T-helper 22 cell (primary cell): ENCODE data around the gene MYCBPAP.

Experiments
- DNase-seq: peaks from one replicate; pipeline ENCODE4 v3.0.0-alpha.2; 2020; ENCODE audit warnings: low read depth

The MYCBPAP gene

DNA sequence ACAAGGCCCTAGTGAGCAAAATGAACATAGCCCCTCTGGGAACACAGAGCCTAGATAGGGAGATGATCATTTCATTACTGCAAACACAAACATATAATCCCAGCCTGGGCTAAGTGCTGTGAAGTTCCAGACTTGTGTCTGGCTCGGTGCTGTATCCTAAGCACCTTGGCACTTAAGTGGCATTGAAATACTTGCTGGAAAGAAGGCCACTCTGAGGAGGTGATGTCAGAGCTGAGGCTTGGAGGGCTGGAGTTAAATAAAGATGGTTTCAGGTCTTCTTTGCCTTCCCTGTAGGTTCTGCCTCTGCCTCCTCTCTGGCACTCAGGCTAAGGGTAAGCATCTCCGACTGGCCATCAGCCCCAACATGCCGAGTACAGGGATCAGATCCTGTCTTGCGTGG is 49.9 kb downstream of the MYCBPAP start:
- DNase-seq = no peak

DNA sequence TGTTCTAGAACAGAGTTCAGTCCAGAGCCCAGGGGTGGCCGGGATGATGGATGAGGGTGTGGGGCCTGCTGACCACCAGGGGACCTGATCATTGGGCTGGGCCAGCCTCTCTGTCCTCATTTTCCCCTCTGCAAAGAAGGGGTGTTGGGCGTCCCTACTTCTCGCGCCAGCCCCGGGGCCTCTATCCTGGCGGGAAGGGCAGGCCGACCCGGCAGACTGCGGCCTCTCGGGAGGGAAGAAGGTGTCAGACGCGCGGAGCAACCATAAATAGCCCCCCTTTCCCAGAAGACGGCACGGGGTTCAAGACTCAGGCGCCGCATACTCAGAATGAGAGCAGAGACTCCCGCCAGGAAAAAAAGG is 50.3 kb downstream of the MYCBPAP start:
- DNase-seq = no peak

DNA sequence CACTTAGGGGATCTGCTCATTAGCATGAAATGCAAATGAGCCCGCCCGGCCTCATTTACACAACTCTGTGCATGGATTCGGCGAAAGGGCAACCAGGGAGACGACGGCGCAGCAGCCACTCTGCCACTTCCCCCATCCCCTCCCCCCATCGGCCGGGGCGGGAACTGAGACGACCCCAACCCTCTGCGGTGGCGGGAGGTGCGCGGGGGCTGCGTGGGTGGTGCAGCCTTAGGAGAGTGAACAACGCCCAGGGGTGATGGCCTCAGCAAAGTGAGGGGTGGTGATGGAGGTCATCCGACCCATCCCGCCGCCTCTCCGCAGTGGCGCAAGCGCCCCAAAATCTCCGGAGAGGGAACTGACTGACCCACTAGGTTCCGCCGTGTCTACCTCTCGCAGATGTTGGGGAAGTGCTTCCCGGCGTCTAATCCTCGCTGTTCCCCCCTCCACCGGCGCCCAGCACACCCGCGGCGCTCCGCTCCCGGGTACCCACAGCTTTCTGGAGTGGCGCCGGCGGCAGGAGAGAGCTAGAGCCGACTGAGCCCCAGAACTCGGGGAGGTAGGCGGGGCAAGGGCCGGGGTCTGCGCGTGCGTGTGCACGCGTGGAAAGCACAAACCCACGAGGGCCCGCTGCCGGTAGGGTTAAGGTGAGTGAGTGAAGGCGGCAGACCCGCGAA is 50.8 kb downstream of the MYCBPAP start:
- DNase-seq = no peak

DNA sequence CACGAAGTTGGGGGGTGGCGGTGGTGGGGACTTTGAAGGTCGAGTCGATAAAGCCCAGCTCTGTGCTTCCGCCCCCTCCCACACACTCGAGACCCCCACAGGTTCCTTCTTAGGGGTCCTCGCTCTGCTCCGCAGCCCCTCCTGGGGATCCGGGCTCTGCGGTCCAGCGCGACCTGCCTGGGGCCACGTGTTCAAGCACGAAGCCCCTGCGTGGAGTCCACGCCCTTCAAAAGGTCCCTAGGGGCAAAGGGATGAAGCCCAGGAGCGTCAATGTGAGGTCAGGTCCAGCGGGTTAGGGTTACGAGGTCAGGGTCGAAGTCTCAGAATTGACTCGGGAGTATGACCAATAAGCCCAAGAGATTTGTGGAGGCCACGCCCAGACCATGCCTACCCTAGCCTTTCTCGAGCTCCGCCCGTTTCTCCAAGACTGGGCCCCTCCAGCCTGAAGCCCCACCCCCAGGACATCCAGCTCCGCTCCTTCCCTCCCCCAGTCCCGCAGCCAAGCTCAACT is 51.5 kb downstream of the MYCBPAP start:
- no peak for DNase-seq

DNA sequence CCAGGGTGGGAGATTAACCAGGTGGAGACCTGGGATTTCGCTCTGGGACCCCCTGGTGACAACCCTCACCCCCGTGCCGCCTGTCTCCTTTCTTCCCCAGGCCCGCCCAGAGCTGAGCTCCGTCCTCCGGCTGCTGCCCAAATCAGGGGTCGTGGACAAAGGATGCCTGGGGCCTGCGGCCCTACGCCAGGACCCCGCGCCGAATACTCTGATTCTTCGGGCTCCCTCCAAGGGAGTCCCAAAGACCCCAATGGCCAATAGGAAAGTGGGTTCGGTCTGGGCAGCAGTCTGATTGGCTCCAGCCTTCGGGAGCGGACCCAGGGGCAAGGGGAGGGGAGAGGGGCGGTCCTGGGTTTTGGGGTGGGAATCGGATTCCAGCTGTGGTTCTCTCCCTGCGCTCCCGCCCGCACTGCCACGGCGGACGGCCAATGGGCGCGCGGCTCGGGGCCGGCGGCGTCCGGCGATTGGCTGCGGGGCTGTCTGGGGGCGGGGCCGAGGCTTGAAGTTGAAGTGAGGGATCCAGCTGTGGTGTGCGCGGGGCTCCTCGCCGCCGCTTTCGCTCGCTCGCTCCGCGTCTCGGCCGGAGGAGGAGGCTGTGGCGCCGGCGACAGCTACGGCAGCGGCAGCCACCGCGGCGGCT is 52.1 kb downstream of the MYCBPAP start, which contains the start of gene CACNA1G:
TSS of gene CACNA1G (plus strand) at position 531 of the 640 bp plus-strand sequence. CDS start 745 bp downstream, outside the sequence.
- DNase-seq = peak; percentile 73

DNA sequence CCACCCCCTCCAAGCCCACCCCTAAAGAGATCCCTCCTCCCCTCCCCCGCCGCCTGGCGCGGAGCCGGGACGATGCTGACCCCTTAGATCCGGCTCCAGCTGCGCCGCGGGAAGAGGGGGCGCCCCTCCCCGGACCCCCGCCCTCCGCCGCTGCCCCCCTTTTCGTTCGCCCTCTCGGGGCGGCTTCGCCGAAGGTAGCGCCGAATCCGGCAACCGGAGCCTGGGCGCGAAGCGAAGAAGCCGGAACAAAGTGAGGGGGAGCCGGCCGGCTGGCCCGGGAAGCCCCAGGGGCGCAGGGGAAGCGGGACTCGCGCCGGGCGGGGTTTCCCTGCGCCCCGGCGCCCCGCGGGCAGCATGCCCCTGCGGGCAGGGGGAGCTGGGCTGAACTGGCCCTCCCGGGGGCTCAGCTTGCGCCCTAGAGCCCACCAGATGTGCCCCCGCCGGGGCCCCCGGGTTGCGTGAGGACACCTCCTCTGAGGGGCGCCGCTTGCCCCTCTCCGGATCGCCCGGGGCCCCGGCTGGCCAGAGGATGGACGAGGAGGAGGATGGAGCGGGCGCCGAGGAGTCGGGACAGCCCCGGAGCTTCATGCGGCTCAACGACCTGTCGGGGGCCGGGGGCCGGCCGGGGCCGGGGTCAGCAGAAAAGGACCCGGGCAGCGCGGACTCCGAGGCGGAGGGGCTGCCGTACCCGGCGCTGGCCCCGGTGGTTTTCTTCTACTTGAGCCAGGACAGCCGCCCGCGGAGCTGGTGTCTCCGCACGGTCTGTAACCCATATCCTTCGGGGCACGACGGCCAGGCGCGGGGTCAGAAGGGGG is 52.9 kb downstream of the MYCBPAP start:
- no peak for DNase-seq

DNA sequence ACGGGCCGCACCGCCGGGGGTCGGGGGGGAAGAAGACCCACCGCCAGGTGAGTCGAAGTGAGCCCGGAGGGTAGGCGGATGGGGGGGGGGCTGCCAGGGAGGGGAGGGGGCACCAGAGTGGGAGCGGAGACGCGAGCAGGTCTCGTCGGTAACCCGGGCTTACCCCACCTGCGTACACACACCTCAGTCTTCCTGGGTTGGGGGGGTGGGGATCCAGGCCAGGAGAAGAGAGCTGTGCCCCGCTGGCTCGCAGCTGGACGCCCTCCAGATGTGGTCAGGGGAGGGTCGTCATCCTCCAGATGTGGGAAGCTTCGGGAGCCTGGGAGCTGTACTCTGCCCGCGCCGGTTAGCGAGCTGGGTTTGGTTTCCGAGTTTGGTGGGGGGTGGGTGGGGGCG is 53.5 kb downstream of the MYCBPAP start:
- no peak for DNase-seq

DNA sequence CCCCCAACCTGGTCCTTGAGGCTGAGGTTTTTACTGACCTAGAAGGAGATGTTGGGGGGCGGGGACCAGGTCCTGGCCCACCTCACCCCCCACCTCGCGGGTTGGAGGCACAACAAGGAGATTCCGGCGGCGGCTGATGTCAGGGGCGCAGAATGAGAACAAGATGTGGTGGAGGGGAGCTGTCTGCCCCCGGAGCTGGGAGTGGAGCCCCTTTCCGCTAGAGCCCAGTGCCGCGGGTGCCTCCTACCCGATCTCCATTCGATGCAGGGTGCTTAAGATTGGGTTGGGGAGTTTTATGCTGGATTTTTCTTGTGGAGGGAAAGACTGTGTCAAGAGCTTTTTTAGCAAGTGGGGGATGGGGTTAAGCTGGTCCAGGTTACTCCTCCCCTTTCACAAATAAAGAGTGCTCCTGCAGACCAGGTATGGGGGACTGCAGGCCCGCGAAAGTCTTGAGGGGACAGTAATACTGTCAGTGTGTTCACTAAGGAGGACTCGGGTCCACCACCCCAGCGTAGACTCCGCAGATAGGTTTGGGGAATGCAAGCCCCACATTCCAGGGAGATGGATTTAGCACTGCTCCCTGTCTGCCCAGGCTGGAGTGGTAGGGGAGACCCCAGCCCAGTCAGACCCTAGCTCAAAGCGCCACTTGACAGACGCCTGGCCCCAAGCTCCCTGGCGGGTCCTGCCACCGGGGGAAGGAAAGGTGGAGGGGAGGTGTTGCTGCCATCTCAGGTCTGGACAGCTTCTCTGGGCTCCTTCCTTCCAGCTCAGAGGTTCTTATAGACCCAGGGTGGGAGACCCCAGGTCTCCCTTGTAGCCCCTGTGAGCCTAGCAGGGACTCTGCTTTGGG is 54.2 kb downstream of the MYCBPAP start:
- DNase-seq = no peak

DNA sequence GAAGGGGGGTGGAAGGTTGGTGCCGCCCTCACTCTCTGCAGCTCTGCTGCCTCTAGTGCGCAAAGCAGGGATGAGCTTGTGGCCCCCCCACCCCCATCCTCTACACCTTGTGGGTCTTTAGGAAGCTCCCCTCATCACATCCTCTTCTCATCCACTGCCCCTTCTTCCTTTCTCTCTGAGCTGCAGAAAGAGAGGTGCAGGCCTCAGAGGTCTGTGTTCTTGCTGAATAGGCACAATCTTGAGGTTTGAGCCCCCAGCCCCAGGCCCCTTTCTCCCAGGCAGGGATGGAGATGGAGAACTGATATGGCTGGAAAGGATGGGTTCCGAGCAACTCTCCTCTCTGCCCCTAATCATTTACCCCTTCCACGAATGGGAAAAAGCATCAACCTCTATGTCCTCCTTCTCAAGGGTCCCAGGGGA is 54.9 kb downstream of the MYCBPAP start:
- no peak for DNase-seq

DNA sequence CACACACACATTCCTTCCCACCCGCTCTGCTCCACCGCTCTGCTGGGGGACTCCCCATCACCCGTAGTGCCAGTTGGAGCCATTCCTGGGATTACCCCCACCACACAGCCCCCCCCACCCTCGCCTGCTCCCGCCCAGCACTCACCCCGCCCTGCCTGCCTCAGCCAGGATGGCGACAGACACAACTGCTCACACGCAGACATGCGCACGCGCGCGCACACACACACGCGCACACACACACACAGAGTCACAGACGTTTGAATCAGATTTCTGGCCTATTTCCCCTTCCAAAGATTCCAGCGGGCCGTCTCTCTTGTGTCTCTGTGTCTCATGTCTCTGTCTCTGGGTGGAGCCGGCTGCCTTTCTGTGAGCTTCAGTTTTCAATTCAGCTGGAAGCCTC is 56.7 kb downstream of the MYCBPAP start:
- no peak for DNase-seq

DNA sequence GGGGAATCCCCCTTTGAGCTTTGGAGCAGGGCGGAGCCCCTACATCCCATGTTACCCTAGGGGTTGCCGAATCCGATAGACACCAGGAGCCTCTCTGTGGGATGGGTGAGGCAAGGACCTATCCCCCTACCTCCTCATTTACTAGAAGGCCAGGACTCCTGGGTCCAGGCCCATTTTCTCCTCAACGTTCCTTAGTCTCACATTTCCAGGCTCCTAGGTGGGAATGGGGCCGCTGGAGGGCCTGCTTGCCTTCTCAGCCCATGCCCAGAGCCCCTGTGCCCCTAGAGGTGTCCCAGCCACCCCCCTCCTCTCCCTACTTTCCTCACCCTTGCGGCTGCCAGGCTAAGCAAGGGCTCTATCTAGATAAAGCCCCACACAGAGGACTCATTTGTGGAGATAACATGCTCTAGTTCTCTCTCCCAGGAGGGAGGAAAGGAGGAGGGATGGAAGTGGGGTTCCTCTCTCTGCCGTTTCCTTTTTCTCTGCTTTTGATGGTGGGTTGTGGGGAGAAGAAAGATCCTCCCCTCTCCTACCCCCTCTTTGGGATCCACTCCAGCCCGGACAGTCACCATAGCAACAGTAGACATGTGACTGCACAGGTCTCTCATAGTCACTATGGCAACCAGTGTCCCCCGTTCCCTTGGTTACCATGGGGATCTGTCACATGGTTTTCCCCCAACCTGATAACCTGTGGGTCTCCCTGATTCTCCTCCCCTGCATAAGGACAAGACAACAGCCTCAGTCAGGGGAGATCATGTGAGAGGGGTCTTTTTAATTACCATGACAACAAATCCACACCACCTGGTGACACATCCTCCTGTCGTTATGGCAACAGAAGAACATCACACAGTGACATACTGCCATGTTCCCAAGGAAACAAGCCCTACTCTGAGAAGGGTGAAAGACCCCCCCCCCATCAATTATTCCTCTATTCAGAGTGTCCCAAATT is 57.4 kb downstream of the MYCBPAP start:
- DNase-seq = no peak

DNA sequence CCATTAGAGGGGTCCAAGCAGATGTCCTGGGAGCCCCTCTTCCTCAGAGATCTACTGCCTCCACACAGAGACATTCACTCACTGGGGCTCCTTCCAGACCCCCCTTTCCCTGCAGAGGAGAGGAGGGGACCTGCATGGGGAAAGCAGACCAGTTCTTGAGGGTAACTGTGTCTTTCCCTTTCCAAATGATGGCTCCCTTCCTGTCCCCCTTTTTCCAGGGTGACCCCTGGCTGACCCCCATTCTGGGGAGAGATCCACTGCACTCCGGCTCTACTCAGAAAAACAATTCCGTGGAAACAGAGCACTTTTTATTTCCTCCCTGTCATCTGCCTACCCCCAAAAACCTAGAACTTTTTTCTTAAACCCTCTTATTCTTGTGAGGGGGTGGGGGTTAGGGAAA is 58.6 kb downstream of the MYCBPAP start:
- no peak for DNase-seq

DNA sequence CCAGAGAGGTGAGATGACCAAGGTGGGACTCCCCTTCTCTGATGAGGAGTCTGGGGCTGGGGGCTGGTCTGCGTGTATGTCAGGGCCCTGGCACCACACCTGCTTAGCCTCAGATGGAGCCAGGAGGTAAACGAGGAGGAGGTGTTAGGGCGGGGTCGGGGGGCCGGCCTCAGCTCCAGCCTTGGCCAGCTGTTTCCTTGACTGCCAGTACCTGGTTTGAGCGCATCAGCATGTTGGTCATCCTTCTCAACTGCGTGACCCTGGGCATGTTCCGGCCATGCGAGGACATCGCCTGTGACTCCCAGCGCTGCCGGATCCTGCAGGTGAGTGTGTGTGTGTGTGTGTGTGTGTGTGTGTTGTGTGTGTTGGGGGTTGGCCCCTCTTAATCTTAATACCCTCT is 60.4 kb downstream of the MYCBPAP start:
- no peak for DNase-seq

DNA sequence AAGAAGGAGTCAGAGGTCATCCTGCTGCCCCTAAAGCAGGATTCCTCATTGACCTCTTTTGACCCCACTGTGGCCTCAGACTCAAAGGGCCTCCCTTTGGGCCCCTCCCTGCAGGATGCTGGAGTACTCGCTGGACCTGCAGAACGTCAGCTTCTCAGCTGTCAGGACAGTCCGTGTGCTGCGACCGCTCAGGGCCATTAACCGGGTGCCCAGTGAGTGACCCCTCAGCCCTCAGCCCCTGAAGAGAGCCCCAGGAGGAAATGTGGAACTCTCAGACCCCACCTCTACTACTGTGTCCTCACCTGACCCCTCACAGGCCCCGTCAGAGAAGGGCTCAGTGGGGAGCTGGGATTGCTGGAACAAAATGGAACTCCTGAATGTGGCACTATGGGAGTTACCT is 61.4 kb downstream of the MYCBPAP start:
- DNase-seq = no peak

DNA sequence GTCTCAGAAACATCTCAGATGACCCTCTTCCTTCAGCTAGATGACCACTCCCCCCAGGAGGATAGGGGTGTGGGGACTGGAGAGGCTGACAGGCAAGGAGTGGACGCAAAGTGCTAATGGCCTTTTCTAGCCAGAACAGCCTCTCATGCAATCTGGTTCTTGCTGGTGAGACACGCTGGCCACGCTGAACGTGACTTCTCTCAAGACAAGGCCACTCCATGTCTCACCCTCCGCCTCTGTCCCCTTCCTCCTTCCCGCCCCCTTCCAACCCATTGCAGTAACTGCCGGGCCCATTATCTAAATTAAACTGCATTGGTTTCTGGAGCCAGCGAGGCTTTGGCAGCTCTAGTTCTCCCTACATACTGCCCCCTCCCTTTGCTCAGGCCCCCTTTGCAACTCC is 61.8 kb downstream of the MYCBPAP start:
- DNase-seq = no peak

DNA sequence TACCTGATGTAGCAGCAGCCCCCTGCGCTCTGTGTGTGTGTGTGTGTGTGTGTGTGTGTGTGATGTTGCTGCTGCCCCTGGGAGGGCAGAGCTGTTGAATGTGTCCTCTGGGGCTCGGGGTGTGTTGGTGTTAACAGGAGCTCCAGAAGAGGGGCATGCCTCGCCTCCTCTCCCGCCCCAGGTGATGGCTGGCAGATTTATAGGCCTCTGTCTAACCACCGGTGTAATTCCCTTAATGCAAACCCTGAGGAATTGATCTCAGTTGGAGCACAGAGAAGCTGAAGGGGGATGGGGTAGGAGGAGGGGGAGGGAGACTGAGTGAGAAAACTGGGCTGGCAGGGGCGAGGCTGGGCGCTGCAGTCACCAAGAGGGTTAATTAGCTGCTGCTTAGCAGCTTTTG is 62.3 kb downstream of the MYCBPAP start:
- DNase-seq = no peak

DNA sequence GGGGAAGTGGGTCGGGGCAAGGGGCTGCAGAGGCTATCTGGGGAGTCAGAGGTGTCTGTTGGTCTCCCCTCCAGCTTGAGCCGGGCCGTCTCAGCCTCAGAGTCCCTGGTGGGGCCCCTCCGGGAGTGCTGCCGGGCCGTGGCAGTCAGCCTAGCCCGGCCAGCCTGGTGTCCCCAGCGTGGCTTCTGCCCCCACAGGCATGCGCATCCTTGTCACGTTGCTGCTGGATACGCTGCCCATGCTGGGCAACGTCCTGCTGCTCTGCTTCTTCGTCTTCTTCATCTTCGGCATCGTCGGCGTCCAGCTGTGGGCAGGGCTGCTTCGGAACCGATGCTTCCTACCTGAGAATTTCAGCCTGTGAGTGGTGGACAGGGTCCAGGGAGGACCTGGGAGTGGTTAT is 63.4 kb downstream of the MYCBPAP start:
- no peak for DNase-seq

DNA sequence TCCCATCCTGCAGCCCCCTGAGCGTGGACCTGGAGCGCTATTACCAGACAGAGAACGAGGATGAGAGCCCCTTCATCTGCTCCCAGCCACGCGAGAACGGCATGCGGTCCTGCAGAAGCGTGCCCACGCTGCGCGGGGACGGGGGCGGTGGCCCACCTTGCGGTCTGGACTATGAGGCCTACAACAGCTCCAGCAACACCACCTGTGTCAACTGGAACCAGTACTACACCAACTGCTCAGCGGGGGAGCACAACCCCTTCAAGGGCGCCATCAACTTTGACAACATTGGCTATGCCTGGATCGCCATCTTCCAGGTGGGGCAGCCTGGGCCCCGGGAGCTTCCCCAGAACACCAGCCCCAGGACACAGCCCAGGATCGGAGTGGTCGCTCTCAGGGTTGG is 64.3 kb downstream of the MYCBPAP start:
- no peak for DNase-seq

DNA sequence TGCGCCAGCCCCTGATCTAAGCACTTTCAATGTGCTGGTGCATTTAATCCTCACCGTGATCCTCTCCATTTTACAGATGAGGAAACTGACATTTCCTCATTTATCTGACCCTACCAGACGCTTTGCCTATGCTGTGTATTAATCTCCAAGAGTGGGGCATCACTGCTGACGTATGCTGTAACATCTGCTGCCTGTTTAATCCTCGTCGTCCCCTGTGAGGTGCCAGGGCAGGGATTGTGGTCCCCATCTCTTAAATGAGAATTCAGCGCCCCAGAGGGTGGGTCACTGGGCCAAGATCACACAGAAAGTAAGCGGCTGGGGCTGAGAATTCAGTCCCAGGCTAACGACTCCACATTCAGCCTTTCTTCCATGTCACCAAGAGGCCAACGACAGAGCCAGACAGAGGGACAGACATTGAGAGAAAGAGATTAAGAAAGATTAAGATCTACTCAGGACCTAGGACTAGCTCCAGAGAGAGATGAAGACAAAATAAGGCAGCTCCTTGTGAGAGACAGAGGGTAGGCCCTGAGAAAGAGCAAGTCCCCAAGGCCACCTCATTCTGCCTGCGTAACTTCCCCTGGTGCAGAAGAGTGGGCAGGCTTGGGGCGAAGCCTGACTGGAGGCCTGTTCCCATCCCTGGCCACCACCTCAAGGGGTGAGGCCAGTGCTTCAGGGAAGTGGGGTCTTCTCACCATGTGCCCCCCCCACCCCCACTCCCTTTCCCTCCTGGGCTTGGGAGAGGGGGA is 65.8 kb downstream of the MYCBPAP start:
- no peak for DNase-seq

DNA sequence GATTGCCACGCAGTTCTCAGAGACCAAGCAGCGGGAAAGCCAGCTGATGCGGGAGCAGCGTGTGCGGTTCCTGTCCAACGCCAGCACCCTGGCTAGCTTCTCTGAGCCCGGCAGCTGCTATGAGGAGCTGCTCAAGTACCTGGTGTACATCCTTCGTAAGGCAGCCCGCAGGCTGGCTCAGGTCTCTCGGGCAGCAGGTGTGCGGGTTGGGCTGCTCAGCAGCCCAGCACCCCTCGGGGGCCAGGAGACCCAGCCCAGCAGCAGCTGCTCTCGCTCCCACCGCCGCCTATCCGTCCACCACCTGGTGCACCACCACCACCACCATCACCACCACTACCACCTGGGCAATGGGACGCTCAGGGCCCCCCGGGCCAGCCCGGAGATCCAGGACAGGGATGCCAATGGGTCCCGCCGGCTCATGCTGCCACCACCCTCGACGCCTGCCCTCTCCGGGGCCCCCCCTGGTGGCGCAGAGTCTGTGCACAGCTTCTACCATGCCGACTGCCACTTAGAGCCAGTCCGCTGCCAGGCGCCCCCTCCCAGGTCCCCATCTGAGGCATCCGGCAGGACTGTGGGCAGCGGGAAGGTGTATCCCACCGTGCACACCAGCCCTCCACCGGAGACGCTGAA is 67.5 kb downstream of the MYCBPAP start:
- DNase-seq = no peak
